GM23338 (cell line): Measurements from ENCODE around the gene GLA. TPM values are rescaled to one million over a fixed set of nuclear protein-coding genes. Genes with fewer than 3 reads are reported as not detected.

ENCODE experiments used
- ATAC-seq: fragments of 200-7000 bp; cut with Tn5 transposase; 3 replicates; pipeline ENCODE4 v1.9.1; 2020
- DNase-seq: peaks from one replicate; pipeline ENCODE4 v3.0.0-alpha.2; 2015; ENCODE audit warnings: low spot score
- H2AFZ ChIP-seq: fragments of 200-600 bp; sonication (generic); 2 replicates; pipeline ENCODE4 v1.8.0; 2016; ENCODE audit warnings: antibody characterized with exemption, mild to moderate bottlenecking, moderate library complexity
- H3F3A ChIP-seq: fragments of 200-600 bp; sonication (generic); replicated peaks from 2 replicates; pipeline ENCODE4 v1.8.0; 2017; ENCODE audit warnings: antibody characterized with exemption, mixed run types, low read depth
- H3K27ac ChIP-seq: fragments of 200-600 bp; sonication (generic); 2 replicates; pipeline ENCODE4 v1.6.1; 2016; ENCODE audit warnings: low read depth
- H3K27me3 ChIP-seq: fragments of 200-600 bp; sonication (generic); 2 replicates; pipeline ENCODE4 v1.8.0; 2016; ENCODE audit warnings: mild to moderate bottlenecking, mixed run types, moderate library complexity; ENCODE audit not compliant: insufficient read depth
- H3K36me3 ChIP-seq: fragments of 200-600 bp; sonication (generic); 2 replicates; pipeline ENCODE4 v1.8.0; 2016; ENCODE audit warnings: mild to moderate bottlenecking; ENCODE audit not compliant: insufficient read depth
- H3K4me1 ChIP-seq: fragments of 200-600 bp; sonication (generic); 2 replicates; pipeline ENCODE4 v1.8.0; 2016; ENCODE audit warnings: mild to moderate bottlenecking, moderate library complexity; ENCODE audit not compliant: insufficient read depth
- H3K4me2 ChIP-seq: fragments of 200-600 bp; sonication (generic); 2 replicates; pipeline ENCODE4 v1.7.1; 2017; ENCODE audit warnings: mixed run types
- H3K4me3 ChIP-seq: fragments of 200-600 bp; sonication (generic); 2 replicates; pipeline ENCODE4 v1.6.1; 2016; ENCODE audit warnings: mixed run types
- H3K79me2 ChIP-seq: fragments of 200-600 bp; sonication (generic); replicated peaks from 2 replicates; pipeline ENCODE4 v1.8.0; 2017; ENCODE audit warnings: mild to moderate bottlenecking; ENCODE audit not compliant: insufficient read depth
- H3K9me2 ChIP-seq: fragments of 200-600 bp; sonication (generic); 2 replicates; pipeline ENCODE4 v1.8.0; 2017; ENCODE audit not compliant: insufficient read depth
- H4K20me1 ChIP-seq: fragments of 200-600 bp; sonication (generic); replicated peaks from 2 replicates; pipeline ENCODE4 v1.8.0; 2017; ENCODE audit warnings: mild to moderate bottlenecking; ENCODE audit not compliant: insufficient read depth
- H3K27ac Mint-ChIP-seq: 2 replicates; pipeline ENCODE4 v1.8.0; 2020; ENCODE audit warnings: inconsistent platforms, mild to moderate bottlenecking, moderate library complexity, mixed read lengths
- H3K27me3 Mint-ChIP-seq: 3 replicates; pipeline ENCODE4 v1.8.0; 2022; ENCODE audit warnings: low read depth, mild to moderate bottlenecking, moderate library complexity, mixed read lengths, inconsistent platforms; ENCODE audit not compliant: insufficient read depth, poor library complexity
- H3K36me3 Mint-ChIP-seq: 3 replicates; pipeline ENCODE4 v1.8.0; 2021; ENCODE audit warnings: low read depth, mild to moderate bottlenecking, inconsistent platforms, moderate library complexity, mixed read lengths
- H3K4me1 Mint-ChIP-seq: 3 replicates; pipeline ENCODE4 v1.8.0; 2020; ENCODE audit warnings: mild to moderate bottlenecking, inconsistent platforms, mixed read lengths
- H3K4me3 Mint-ChIP-seq: 3 replicates; pipeline ENCODE4 v1.8.0; 2021; ENCODE audit warnings: moderate library complexity, mild to moderate bottlenecking, inconsistent platforms, mixed read lengths
- H3K9me3 Mint-ChIP-seq: 3 replicates; pipeline ENCODE4 v1.8.0; 2020; ENCODE audit warnings: moderate library complexity, mild to moderate bottlenecking, inconsistent platforms, mixed read lengths
- EZH2phosphoT487 ChIP-seq: fragments of 200-600 bp; sonication (generic); IDR thresholded peaks from one replicate; pipeline ENCODE4 v1.8.1; 2018; ENCODE audit warnings: antibody characterized with exemption; ENCODE audit not compliant: unreplicated experiment
- JUNB ChIP-seq: IDR thresholded peaks from one replicate; pipeline ENCODE4 v1.6.1; 2016; ENCODE audit warnings: antibody characterized with exemption; ENCODE audit not compliant: unreplicated experiment
- STAT1 ChIP-seq: IDR thresholded peaks from one replicate; pipeline ENCODE4 v1.6.1; 2016; ENCODE audit warnings: antibody characterized with exemption; ENCODE audit not compliant: unreplicated experiment
- ZNF331 ChIP-seq: fragments of 250-450 bp; sonication (Bioruptor Pico); IDR thresholded peaks from 2 replicates; pipeline ENCODE4 v1.5.0; 2020; ENCODE audit warnings: low read depth, mild to moderate bottlenecking, moderate library complexity
- polyA plus RNA-seq: library from polyadenylated mRNA; unstranded; fragments of >200 nt; fragmentation: Nextera tagmentation; extraction: Ambion mirVana; gene quantifications from 2 replicates; pipeline ENCODE4 v1.2.1, GENCODE V29; 2016
- total RNA-seq: library from RNA; depleted of rRNA; stranded (reverse); fragments of >200 nt; shearing (Covaris generic); gene quantifications from 2 replicates; pipeline ENCODE4 v1.2.3, GENCODE V29; 2014
- TF ChIP-seq, protein P1 (sequence below): IDR thresholded peaks from one replicate; pipeline ENCODE4 v1.6.1; 2018; ENCODE audit warnings: antibody characterized with exemption; ENCODE audit not compliant: unreplicated experiment
- TF ChIP-seq, protein P2 (sequence below): IDR thresholded peaks from 2 replicates; pipeline ENCODE4 v1.6.1; 2016; ENCODE audit warnings: antibody characterized with exemption

GLA gene
- total and polyA plus RNA-seq, 2 experiments from 2014 or later: 34.7 to 44.4 TPM

DNA sequence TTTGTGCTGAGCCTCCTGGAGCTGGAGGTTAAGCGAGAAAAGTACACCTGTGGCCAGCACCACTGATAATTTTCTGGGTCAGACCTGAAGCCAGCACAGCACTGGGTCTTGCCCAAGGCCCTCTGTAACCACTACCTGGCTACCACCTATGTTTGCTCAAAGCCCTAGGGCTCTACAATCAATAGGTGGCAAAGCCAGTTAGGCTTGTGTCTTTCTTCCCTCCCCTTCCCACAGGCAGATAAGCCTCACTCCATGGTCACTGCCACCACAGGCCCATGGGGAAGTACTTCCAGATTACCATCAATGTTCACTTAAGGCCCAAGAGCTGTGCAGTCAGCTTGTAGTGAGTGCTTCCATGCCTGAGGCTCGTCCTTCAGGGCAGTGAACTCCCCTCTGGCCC, 42.4 kb upstream of the GLA start:
- H3K27me3 ChIP-seq: no peaks in the 10 kb centered on the region
- Mint-ChIP-seq H3K27me3 (peaks cover 2% of the 10 kb centered on the region), H3K36me3 (peaks cover 3% of the 10 kb centered on the region; the same call in 1 of the 3 replicates), H3K9me3 (no peaks in the 10 kb centered on the region), H3K4me3 (no peak overlapping the region), H3K4me1 (no peaks in the 10 kb centered on the region), H3K27ac (no peak overlapping the region)
- DNase-seq (no peak), ATAC-seq (no peak)
- H3K36me3 ChIP-seq: no peaks in the 10 kb centered on the region
- no peak overlapping the region for H2AFZ ChIP-seq
- H4K20me1 ChIP-seq: no peaks in the 10 kb centered on the region
- no peak overlapping the region for H3K27ac ChIP-seq
- no peak overlapping the region for H3K4me2 ChIP-seq
- no peaks in the 10 kb centered on the region for H3K79me2 ChIP-seq
- TF ChIP-seq, protein P1, sequence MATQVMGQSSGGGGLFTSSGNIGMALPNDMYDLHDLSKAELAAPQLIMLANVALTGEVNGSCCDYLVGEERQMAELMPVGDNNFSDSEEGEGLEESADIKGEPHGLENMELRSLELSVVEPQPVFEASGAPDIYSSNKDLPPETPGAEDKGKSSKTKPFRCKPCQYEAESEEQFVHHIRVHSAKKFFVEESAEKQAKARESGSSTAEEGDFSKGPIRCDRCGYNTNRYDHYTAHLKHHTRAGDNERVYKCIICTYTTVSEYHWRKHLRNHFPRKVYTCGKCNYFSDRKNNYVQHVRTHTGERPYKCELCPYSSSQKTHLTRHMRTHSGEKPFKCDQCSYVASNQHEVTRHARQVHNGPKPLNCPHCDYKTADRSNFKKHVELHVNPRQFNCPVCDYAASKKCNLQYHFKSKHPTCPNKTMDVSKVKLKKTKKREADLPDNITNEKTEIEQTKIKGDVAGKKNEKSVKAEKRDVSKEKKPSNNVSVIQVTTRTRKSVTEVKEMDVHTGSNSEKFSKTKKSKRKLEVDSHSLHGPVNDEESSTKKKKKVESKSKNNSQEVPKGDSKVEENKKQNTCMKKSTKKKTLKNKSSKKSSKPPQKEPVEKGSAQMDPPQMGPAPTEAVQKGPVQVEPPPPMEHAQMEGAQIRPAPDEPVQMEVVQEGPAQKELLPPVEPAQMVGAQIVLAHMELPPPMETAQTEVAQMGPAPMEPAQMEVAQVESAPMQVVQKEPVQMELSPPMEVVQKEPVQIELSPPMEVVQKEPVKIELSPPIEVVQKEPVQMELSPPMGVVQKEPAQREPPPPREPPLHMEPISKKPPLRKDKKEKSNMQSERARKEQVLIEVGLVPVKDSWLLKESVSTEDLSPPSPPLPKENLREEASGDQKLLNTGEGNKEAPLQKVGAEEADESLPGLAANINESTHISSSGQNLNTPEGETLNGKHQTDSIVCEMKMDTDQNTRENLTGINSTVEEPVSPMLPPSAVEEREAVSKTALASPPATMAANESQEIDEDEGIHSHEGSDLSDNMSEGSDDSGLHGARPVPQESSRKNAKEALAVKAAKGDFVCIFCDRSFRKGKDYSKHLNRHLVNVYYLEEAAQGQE: no peak
- TF ChIP-seq STAT1 (no peak), JUNB (no peak), EZH2phosphoT487 (no peak)
- TF ChIP-seq, protein P2, sequence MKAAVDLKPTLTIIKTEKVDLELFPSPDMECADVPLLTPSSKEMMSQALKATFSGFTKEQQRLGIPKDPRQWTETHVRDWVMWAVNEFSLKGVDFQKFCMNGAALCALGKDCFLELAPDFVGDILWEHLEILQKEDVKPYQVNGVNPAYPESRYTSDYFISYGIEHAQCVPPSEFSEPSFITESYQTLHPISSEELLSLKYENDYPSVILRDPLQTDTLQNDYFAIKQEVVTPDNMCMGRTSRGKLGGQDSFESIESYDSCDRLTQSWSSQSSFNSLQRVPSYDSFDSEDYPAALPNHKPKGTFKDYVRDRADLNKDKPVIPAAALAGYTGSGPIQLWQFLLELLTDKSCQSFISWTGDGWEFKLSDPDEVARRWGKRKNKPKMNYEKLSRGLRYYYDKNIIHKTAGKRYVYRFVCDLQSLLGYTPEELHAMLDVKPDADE: no peak
- H3K4me1 ChIP-seq: no peaks in the 10 kb centered on the region
- no peaks in the 10 kb centered on the region for H3K9me2 ChIP-seq
- H3F3A ChIP-seq: no peaks in the 10 kb centered on the region
- no peak overlapping the region for H3K4me3 ChIP-seq

DNA sequence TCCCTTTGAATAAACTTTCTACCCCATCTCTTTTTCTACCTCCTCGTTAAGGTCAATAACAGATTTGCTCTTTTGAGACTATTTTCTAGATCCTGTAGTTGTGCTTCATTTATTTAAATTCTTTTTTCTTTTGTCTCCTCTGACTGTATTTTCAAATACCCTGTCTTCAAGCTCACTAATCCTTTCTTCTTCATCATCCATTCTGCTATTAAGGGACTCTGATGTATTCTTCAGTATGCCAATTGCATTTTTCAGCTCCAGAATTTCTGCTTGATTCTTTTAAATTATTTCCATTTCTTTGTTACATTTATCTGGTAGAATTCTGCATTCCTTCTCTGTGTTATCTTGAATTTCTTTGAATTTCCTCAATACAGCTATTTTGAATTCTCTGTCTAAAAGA, 41.6 kb upstream of the GLA start:
- Histone ChIP-seq H3K4me3 (no peak overlapping the region), H4K20me1 (no peaks in the 10 kb centered on the region), H2AFZ (no peak overlapping the region), H3K9me2 (no peaks in the 10 kb centered on the region), H3F3A (no peaks in the 10 kb centered on the region), H3K4me2 (no peak overlapping the region), H3K4me1 (no peaks in the 10 kb centered on the region), H3K79me2 (no peaks in the 10 kb centered on the region), H3K27me3 (no peaks in the 10 kb centered on the region), H3K27ac (no peak overlapping the region), H3K36me3 (no peaks in the 10 kb centered on the region)
- no peak for DNase-seq
- Mint-ChIP-seq H3K27me3 (peaks cover 2% of the 10 kb centered on the region), H3K27ac (no peak overlapping the region), H3K36me3 (peaks cover 6% of the 10 kb centered on the region), H3K4me3 (no peak overlapping the region), H3K4me1 (no peaks in the 10 kb centered on the region), H3K9me3 (no peaks in the 10 kb centered on the region)
- no peak for ATAC-seq
- TF ChIP-seq STAT1 (no peak), ZNF331 (no peak)
- TF ChIP-seq, protein P1: no peak
